ENCODE measurements around the gene OR1K1.
A peak's percentile ranks its signal among the peaks of the same experiment; 100 is the strongest.
"Not testable (repeated sequence)": the region's sequence is repeated elsewhere in the genome, so short reads cannot be mapped to it uniquely, and the experiment has no call there.

Gene OR1K1, protein sequence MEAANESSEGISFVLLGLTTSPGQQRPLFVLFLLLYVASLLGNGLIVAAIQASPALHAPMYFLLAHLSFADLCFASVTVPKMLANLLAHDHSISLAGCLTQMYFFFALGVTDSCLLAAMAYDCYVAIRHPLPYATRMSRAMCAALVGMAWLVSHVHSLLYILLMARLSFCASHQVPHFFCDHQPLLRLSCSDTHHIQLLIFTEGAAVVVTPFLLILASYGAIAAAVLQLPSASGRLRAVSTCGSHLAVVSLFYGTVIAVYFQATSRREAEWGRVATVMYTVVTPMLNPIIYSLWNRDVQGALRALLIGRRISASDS

DNA sequence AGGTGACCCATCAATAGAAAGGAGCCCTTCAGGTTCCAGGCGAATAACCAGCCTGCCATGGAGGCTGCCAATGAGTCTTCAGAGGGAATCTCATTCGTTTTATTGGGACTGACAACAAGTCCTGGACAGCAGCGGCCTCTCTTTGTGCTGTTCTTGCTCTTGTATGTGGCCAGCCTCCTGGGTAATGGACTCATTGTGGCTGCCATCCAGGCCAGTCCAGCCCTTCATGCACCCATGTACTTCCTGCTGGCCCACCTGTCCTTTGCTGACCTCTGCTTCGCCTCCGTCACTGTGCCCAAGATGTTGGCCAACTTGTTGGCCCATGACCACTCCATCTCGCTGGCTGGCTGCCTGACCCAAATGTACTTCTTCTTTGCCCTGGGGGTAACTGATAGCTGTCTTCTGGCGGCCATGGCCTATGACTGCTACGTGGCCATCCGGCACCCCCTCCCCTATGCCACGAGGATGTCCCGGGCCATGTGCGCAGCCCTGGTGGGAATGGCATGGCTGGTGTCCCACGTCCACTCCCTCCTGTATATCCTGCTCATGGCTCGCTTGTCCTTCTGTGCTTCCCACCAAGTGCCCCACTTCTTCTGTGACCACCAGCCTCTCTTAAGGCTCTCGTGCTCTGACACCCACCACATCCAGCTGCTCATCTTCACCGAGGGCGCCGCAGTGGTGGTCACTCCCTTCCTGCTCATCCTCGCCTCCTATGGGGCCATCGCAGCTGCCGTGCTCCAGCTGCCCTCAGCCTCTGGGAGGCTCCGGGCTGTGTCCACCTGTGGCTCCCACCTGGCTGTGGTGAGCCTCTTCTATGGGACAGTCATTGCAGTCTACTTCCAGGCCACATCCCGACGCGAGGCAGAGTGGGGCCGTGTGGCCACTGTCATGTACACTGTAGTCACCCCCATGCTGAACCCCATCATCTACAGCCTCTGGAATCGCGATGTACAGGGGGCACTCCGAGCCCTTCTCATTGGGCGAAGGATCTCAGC is at the start of gene OR1K1:
TSS of gene OR1K1 (plus strand) at position 58 of the 995 bp plus-strand sequence. CDS start at position 58, 0 bp downstream.
- DNase-seq (ENCODE audit: low read depth) = no peak

DNA sequence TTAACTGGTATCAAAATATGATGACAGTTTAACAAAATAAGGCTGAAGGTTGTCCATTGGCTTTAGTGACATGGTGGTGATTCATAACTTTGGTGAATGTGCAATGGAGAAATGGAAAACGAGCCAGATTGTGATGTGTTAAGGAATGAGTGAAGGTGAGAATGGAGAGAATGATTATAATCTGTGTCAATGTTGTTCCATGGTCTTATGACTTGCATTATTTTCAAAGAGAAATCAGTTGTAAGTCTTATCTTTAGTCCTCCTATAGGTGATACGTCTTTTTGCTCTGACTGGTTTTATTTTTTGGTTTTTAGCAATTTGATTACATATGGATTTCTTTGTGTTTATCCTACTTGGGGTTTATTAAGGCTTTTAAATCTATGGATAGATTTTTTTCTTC is 45.1 kb upstream of the OR1K1 start:
- DNase-seq (ENCODE audit: low read depth) = no peak

DNA sequence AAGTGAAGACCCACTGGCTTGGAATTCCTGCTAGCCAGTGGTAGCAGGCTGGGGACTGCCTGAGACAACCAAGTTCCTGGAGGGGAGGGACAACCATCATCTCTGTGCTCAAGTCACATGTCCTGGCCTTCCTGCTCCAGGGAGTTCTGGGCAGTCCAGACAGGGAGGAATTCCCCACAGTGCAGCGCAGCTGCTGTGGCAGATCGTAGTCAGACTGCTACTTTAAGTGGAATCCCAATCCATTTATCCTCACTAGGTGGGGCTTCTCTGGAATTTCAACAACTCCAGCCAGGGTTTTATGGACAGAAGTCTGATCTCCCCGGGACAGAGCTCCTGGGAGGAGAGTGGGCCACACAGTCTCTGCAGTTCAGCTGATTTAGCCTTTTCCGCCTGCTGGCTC is 32.1 kb upstream of the OR1K1 start:
- no peak for DNase-seq (ENCODE audit: low read depth)

DNA sequence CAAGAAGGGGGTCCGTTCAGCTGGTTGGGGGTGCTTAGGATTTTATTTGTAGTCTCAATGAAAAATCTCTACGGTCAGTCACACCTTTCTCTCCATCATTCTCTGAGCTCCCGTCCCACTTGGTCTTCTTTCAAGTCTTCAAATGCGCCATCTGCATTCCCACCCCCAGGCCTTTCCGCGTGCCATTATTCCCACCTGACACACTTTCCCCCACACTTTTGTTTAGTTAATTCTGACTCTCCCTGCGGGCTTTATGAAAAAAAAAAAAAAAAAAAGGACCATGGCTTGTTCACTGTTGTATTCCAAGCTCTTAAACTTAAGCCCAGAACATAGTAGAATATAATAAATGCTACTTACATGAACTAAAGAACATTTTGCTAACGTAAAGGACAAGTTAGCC is 22.9 kb upstream of the OR1K1 start:
- no peak for DNase-seq (ENCODE audit: low read depth)

DNA sequence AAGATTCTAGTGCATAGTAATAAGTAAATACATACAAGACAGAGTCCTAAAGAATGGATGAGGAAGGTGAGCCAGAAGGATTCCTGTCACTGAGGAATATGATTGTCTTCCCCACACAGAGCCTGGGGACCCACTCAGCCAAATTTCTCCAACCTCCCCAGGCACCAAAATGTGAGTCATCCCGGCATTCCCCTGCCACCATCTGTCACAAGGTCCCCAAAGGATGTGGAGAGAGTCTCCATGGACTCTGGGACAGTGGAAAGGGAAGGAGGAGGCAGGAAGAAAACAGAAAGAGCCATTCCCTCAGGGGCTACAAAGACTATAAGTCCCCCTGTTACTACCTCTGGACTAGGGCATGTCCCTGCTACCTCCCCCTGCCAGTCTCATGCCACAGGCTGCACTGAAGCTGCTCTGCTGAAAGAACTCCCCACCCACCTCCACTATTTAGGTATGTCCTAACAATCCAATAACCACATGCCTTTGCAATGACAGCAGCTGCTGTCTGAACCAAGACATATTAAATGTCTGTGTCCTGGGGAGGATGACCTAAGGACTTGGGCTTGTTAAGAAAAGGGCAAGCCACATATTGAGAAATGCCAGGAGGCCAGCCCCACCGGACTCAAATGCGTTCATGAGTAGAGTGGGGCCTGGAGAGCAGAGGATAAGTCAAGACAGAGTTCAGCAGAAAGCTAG is 21.8 kb upstream of the OR1K1 start:
- peak; percentile 9 for DNase-seq (ENCODE audit: low read depth)

DNA sequence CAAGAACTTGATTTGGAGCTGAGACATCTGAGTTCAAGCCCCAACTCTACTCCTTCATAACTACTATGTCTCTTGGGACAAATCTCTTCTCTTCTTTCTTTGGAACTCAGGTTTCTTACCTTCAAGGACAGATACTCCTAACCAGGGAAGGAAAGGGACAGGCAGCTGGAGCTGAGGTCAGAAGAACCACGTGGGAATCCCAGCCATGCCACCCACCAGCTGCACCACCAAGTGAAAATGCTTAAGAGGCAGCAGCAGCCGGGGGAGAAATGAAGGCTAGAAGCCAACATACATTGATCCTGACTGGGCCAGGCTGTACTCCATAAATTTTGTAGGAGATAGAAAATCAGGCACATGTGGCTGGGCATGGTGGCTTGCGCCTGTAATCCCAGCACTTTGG is 20.7 kb upstream of the OR1K1 start:
- DNase-seq (ENCODE audit: low read depth) = no peak

DNA sequence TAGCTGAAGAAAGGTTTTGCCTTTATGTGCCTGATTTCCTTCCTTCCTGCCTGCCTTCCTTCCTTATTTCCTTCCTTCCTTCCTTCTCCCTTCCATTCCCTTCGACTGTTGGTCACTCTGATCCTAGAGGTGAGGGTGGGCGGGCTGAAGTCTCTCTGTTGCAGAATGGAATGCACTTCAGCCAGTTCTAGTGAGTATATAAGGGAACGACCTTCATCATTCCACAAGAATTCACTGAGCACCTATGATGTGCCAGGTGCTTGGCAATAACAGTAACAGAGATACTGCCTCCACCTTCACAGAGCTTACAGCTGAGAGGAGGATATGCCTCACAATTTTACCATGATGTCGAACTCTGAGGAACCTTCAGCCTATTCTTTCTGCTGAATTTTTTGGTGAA is 19.9 kb upstream of the OR1K1 start:
- no peak for DNase-seq (ENCODE audit: low read depth)

DNA sequence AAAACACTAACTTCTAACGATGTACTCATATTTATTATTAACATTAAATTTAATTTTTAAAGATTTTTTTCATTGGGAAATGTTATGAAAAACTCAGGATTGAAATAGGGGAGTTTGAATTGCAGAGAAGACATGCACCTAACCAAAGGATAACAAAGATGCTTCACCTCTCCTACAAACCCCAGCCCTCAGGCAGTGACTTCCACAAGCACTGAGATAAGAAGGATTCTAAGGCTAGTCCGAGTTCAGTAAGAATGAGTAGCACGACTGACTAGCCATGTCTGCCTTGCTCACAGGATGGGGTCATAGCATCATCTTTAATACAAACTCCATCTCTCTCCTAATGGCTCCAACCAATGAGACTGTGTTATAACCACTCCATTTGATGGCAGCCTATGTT is 18.3 kb upstream of the OR1K1 start:
- no peak for DNase-seq (ENCODE audit: low read depth)

DNA sequence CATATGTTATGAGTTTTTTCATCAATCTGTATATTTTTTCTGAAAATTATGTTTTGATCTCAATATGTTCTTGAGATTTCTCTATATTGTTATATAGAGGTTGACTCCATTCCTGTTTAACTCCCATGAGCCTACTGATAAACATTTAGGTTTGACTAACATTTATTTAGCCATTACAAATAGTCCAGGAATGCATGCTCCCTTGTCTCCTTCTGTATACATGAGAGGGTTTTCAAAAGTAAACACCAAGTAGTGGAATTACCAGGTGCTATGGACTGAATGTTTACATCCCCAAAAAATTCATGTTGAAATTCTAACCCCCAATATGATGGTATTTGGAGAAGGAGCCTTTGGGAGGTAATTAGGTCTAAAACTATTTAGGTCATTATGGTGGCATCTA is 14.7 kb upstream of the OR1K1 start:
- no peak for DNase-seq (ENCODE audit: low read depth)

DNA sequence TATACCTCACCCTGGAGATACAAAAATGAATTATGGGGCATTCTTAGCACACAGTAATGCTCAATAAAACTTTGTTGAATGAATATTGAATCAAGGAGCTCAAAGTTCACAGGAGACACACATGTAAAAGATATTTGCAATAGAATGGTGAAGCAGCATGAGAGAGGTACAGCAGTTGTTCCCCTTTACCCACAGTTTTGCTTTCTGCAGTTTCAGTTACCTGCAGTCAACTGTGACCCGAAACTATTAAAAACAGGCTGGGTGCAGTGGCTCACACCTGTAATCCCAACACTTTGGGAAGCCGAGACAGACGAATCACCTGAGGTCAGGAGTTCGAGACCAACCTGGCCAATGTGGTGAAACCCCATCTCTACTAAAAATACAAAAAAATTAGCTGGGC is 13.6 kb upstream of the OR1K1 start:
- DNase-seq (ENCODE audit: low read depth) = no peak

DNA sequence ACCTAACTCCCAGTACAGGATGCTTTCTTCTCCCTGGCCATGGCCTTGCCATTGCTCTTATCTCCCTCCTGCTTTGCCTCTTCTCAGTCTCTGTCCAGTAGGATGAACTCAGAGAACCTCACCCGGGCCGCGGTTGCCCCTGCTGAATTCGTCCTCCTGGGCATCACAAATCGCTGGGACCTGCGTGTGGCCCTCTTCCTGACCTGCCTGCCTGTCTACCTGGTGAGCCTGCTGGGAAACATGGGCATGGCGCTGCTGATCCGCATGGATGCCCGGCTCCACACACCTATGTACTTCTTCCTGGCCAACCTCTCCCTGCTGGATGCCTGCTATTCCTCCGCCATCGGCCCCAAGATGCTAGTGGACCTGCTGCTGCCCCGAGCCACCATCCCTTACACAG is 11.1 kb upstream of the OR1K1 start, which contains the start of gene OR5C1:
TSS of gene OR5C1 (plus strand) at position 103 of the 400 bp plus-strand sequence. CDS start at position 103, 0 bp downstream.
- DNase-seq (ENCODE audit: low read depth) = no peak

DNA sequence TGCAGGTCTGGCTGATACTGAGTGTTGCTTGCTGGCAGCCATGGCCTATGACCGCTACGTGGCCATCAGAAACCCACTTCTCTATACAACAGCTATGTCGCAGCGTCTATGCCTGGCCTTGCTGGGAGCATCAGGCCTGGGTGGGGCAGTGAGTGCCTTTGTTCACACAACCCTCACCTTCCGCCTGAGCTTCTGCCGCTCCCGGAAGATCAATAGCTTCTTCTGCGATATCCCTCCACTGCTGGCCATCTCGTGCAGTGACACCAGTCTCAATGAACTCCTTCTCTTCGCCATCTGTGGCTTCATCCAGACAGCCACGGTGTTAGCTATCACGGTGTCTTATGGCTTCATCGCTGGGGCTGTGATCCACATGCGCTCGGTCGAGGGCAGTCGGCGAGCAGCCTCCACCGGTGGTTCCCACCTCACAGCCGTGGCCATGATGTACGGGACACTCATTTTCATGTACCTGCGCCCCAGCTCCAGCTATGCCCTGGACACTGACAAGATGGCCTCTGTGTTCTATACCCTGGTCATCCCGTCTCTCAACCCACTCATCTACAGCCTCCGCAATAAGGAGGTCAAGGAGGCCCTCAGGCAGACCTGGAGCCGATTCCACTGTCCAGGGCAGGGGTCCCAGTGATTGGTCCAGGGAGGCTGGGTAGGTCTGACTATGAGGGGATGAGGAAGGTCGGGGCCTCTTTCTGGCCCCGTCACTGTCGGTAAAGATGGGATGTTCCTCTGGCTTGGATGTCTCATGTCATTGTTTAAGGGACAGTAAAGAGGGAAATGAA is 10.5 kb upstream of the OR1K1 start:
- no peak for DNase-seq (ENCODE audit: low read depth)

DNA sequence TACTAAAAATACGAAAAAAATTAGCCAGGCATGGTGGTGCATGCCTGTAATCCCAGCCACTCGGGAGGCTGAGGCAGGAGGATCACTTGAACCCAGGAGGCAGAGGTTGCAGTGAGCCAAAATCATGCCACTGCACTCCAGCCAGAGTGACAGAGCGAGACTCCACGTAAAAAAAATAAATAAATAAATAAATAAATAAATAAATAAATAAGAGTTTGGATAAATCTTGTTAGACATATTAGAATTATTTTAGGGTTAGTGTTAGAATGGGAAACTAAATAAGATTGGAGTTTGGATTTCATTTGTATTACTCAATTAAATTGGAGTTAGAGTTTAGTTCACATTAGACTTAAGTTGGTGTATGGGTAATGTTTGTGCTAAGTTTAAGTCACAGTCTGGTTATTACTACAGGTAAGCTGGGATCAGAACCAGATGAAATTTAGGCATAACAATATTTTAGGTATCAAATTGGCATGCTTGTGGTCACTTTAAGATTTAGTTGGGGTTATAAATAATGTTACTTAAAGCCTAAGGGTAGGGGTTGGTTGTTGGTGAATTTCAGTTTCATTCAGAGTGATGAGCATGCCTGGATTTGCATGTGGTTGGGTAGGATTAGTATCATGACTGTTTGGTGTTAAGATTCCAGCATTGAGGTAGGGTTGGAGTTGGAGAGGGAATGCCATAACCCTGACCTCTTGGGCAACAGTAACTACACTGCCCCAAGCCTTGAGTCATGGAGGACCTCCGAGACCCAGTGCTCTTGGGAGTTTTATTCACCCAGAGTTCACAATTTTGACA is 7.9 kb upstream of the OR1K1 start:
- no peak for DNase-seq (ENCODE audit: low read depth)

DNA sequence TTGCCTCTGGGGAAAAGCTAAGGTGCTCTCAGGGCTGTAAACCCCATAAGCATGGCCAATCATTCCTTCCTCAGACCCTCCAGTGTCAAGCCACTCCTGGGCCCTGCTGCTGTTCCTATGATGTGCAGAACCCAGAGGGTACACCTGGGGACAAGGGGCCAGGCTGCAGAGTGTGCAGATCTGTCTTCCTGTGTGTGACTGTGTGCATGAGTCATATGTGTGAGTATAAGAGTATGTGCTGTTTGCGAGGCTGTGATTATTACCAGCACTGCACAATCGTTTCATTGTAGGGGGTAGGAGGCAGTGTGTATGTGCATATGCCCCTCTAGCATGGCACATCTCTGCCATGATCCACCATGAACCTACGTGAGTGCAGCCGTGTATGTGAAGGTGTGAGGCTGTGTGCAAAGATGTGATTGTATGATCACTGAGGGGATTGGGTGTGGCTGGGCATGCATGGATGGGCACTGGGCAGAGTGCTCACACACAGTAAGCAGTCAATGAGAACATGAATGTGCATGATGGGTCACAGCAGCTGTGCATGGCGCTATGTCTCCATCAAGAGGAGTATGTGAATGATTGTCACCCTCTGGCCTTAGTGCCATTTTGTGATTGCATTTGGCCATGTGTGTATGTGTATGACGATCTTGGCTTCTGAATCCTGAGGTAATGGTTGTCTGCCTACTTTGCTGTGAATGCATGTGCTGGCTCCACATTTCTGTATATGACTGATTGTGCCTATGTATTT is 2.4 kb upstream of the OR1K1 start:
- DNase-seq (ENCODE audit: low read depth) = no peak

DNA sequence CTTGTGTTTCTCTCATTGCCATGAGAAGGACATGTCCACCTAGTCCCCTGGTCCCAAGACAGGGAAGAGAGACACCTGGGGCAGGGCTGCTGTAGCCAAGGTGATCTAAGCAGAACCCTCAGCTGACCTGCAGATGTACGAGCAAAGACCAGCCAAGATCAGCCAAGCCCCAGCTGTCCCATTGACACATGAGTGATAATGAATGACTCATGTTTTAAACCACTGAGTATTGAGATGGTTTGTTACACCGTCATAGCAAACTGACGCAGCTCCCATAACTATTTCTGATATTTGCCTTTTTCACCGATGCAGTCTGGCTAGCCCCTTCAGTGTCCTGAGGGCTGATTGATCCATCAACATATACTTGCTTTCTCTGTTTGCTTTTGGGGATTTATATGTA is 6.7 kb downstream of the OR1K1 start:
- no peak for DNase-seq (ENCODE audit: low read depth)

DNA sequence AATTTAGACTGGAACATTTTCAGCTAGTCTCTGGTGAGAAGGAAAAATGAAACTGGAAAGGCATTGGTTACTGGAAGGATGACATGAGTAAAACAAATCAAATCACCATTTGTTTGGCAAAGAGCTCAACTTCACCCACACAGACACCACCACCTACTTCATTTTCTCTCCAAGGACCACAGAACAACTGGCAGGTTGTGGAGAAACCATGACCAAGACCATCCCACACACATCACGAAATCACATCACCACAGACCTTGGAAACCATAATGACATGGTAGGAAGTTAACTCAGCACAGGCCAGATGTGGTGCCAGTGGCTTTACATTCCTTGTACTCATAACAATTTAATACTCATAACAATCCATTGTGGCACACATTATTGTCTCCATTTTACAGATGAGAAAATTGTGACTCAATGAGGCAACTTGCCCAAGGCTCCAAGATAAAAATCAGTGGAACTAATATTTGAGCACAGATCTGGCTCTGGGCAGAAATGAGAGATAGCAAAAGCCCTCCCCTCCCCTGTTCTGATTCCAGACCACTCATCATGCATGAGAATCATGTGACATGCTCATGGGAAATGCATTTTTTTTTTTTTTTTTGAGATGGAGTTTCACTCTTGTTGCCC is 7.5 kb downstream of the OR1K1 start:
- DNase-seq (ENCODE audit: low read depth) = peak; percentile 51

DNA sequence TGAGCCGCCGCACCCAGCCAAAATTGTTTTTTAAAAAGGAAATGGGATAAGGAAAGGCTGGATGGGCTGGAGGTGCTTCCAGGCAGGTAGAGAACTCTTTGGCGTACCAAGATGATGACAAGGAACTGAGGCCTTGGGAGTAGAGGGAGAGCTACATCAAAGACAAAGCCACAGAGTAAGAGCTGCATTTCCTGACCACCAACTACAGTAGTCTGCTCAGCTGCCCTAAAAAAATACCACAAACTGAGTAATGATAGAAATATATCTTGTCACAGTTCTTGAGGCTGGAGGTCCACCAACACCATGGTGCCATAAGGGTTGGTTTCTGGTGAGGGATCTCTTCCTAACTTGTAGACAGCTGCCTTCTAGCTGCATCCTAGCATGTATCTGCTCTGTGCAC is 8.2 kb downstream of the OR1K1 start:
- DNase-seq (ENCODE audit: low read depth) = no peak

DNA sequence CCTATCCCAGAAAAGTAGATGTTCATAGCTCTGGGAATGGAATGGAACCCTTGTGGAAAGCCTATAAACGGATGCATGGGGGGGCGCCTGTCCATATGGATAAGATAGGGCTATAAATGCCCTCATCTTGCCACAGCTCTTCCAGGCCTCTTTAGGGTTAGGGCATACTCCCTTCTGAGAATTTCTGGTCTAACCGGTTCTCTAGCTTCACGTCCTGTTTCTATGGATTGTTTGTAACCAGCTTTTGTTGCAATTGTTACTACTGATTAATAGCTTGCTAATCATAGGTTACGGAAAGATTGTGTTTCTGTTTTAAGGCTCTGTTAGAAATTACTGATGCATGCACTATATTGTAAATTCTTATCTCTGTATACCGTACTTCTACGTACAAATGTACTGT is 9.3 kb downstream of the OR1K1 start:
- not testable (repeated sequence) for DNase-seq (ENCODE audit: low read depth)

DNA sequence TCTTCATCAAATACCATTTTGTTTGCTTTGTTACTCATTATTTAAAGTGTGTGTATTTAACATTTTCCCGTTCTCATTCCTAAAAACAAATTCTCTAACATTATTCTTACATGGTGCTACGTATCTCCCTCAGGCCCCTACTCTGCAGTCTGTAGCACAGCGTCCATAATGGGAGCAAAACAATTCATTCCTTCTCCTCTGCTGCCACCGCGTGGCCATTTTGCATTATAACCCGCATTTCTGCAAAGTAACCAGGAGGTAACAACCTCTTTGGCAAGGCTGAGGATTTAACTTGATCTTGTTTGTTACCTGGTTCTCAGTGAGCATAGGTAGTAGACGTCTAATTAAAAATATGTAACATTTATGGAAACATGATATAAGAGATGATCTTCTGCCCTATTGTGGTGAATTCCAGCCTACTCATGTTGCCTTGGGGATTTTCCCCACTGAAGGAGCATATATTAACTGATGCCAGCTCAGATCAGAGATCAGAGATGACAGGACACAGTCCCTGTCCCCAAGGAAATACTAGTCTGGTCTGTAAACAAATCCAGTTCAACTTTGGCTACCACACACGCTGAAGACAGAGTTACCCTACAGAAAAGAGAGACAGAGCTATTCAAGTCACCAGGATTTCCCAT is 10.5 kb downstream of the OR1K1 start:
- DNase-seq (ENCODE audit: low read depth) = peak; percentile 57

All from stromal cell of bone marrow (primary cell).